HepG2 (cell line): Measurements from ENCODE around the gene COG8. TPM values are rescaled to one million over a fixed set of nuclear protein-coding genes. Genes with fewer than 3 reads are reported as not detected.

Source experiments
- ATAC-seq: fragments of 200-7000 bp; cut with Tn5 transposase; 3 replicates; pipeline ENCODE4 v1.9.1; 2020; ENCODE audit warnings: mild to moderate bottlenecking, moderate library complexity
- BruUV-seq: library from RNA; stranded (reverse); fragments of 400-500 nt; replicated peaks from 2 replicates; lab custom pipeline; 2021; lab: Mats Ljungman, UMichigan
- CTCF ChIA-PET: fragments of 300-600 bp; formaldehyde crosslinking; extraction: SDS; loops from one replicate; lab custom pipeline; 2021; ENCODE audit warnings: low total read pairs, inconsistent platforms, low intra/inter-chr PET ratio; lab: Yijun Ruan, JAX
- POLR2A ChIA-PET: fragments of 350-600 bp; sonication (Branson Sonifier 250); formaldehyde crosslinking; loops from one replicate; lab custom pipeline; 2020; ENCODE audit warnings: antibody characterized with exemption, inconsistent platforms; lab: Yijun Ruan, JAX
- DNase-seq: peaks from one replicate; pipeline ENCODE4 v3.0.0-alpha.2; 2015; ENCODE audit warnings: low spot score
- FAIRE-seq: peaks from 3 replicates; lab custom pipeline; 2011; peaks lifted over from hg19 to GRCh38; lab: Jason Lieb, UNC
- H2AFZ ChIP-seq: one replicate; pipeline ENCODE4 v1.6.1; 2011; ENCODE audit warnings: low read length, inconsistent platforms
- H3K27ac ChIP-seq: fragments of 300-600 bp; 3 replicates; pipeline ENCODE4 v1.8.0; 2011; ENCODE audit warnings: mixed run types, mild to moderate bottlenecking, mixed read lengths, low read length, inconsistent platforms; ENCODE audit not compliant: insufficient read depth; ENCODE audit errors: extremely low read length
- H3K27me3 ChIP-seq, 2 experiments: fragments of 200-600 bp in 1 of 2; 2 replicates in 1 of 2; 3 replicates in 1 of 2; pipeline versions ENCODE4 v1.6.0 to v1.8.0; 2011; ENCODE audit warnings: low read length in 2 of 2, mild to moderate bottlenecking in 2 of 2, moderate library complexity in 2 of 2, inconsistent platforms in 1 of 2; ENCODE audit not compliant: insufficient read depth in 2 of 2, control insufficient read depth in 1 of 2
- H3K36me3 ChIP-seq, 2 experiments: fragments of 200-600 bp in 1 of 2; replicated peaks in 1 of 2; 2 replicates in 1 of 2; 3 replicates in 1 of 2; pipeline versions ENCODE4 v1.5.1 to v1.8.0; 2011; ENCODE audit warnings: low read length in 2 of 2, inconsistent platforms in 1 of 2; ENCODE audit not compliant: insufficient read depth in 2 of 2, control insufficient read depth in 1 of 2
- H3K4me1 ChIP-seq: 2 replicates; pipeline ENCODE4 v1.5.1; 2012; ENCODE audit warnings: low read length, inconsistent platforms; ENCODE audit not compliant: insufficient read depth
- H3K4me2 ChIP-seq: 2 replicates; pipeline ENCODE4 v1.6.0; 2011; ENCODE audit warnings: low read depth, low read length, inconsistent platforms
- H3K4me3 ChIP-seq, 3 experiments: fragments of 200-600 bp in 1 of 3; sonication (generic), shearing (Covaris generic) in 1 of 3; replicated peaks in 1 of 3; 2 replicates each; pipeline ENCODE4 v1.5.1; 2011 to 2016; ENCODE audit warnings: low read length in 3 of 3, inconsistent platforms in 2 of 3, low read depth in 2 of 3, mild to moderate bottlenecking in 2 of 3, control low read depth in 1 of 3, mixed read lengths in 1 of 3; ENCODE audit not compliant: insufficient read depth in 1 of 3
- H3K79me2 ChIP-seq: one replicate; pipeline ENCODE4 v1.6.1; 2011; ENCODE audit warnings: low read length, inconsistent platforms; ENCODE audit not compliant: insufficient read depth
- H3K9ac ChIP-seq: 2 replicates; pipeline ENCODE4 v1.6.0; 2011; ENCODE audit warnings: mild to moderate bottlenecking, low read depth, low read length, inconsistent platforms; ENCODE audit not compliant: insufficient read depth
- H3K9me3 ChIP-seq: 2 replicates; pipeline ENCODE4 v1.5.1; 2012; ENCODE audit warnings: mild to moderate bottlenecking, low read length
- H4K20me1 ChIP-seq: 2 replicates; pipeline ENCODE4 v1.6.0; 2011; ENCODE audit warnings: inconsistent platforms, mild to moderate bottlenecking, low read length, moderate library complexity; ENCODE audit not compliant: insufficient read depth
- CENPT ChIP-seq: sonication (generic); formaldehyde crosslinking; IDR thresholded peaks from 2 replicates; pipeline ENCODE4 v1.8.0; 2022; ENCODE audit warnings: low read depth, mild to moderate bottlenecking, moderate library complexity, missing genetic modification reagents
- ELF3 ChIP-seq: IDR thresholded peaks from 2 replicates; pipeline ENCODE4 v1.6.1; 2016; ENCODE audit warnings: missing genetic modification reagents, missing compliant biosample characterization
- KDM1A ChIP-seq: IDR thresholded peaks from 2 replicates; pipeline ENCODE4 v1.6.1; 2016; ENCODE audit warnings: missing compliant biosample characterization
- KDM4B ChIP-seq: sonication (generic); formaldehyde crosslinking; IDR thresholded peaks from 2 replicates; pipeline ENCODE4 v1.4.0; 2020; ENCODE audit warnings: missing genetic modification reagents
- KMT2B ChIP-seq: IDR thresholded peaks from 2 replicates; pipeline ENCODE4 v1.6.1; 2016; ENCODE audit warnings: missing genetic modification reagents, missing compliant biosample characterization
- POGZ ChIP-seq: sonication (generic); formaldehyde crosslinking; IDR thresholded peaks from 2 replicates; pipeline ENCODE4 v1.4.0; 2020; ENCODE audit warnings: mild to moderate bottlenecking, missing genetic modification reagents
- REST ChIP-seq, 2 experiments: IDR thresholded peaks; 2 replicates each; pipeline ENCODE4 v1.6.1; 2011 to 2012; ENCODE audit warnings: low read length in 2 of 2, borderline replicate concordance in 1 of 2, low read depth in 1 of 2, mild to moderate bottlenecking in 1 of 2, moderate library complexity in 1 of 2
- YEATS4 ChIP-seq: sonication (generic); formaldehyde crosslinking; IDR thresholded peaks from 2 replicates; pipeline ENCODE4 v1.4.0; 2020; ENCODE audit warnings: missing genetic modification reagents, borderline replicate concordance
- ZNF512 ChIP-seq: sonication (generic); formaldehyde crosslinking; IDR thresholded peaks from 2 replicates; pipeline ENCODE4 v1.4.0; 2020; ENCODE audit warnings: mild to moderate bottlenecking, missing genetic modification reagents
- whole genome bisulfite sequencing: methylation state at CpG from one replicate; pipeline ENCODE4 v1.1.6; 2017; ENCODE audit warnings: low lambda C conversion rate; 5-methylcytosine and 5-hydroxymethylcytosine counted together
- in situ Hi-C: cut with HindIII; loops from 2 replicates; pipeline ENCODE4 v1.10.0; 2017; ENCODE audit warnings: low pct_unique_long_range_greater_than_20kb; ENCODE audit not compliant: extremely low pct_ligation_motif_present
- intact Hi-C: fragments of 100-400 bp; cut with micrococcal nuclease; formaldehyde crosslinking; loops from one replicate; pipeline ENCODE4 v1.10.0; 2022; ENCODE audit not compliant: unreplicated experiment
- polyA plus RNA-seq, 8 experiments: library from polyadenylated mRNA; depleted of rRNA in 3 of 8; stranded (reverse) in 7 of 8; unstranded in 1 of 8; fragments of >200 nt; fragmentation: Illumina TruSeq in 4 of 8; extraction: Trizol in 4 of 8; gene quantifications; 2 replicates each; pipeline versions ENCODE4 v1.2.1 to v1.2.3, GENCODE V29; 2011 to 2016; ENCODE audit warnings: low read depth in 4 of 8, missing spikeins in 1 of 8, mixed read lengths in 1 of 8; ENCODE audit not compliant: insufficient read depth in 1 of 8
- total RNA-seq, 5 experiments: library from RNA; depleted of rRNA; stranded (reverse); fragments of >200 nt; fragmentation: Illumina TruSeq; extraction: Trizol; gene quantifications; 2 replicates each; pipeline ENCODE4 v1.2.3, GENCODE V29; 2016; ENCODE audit warnings: low read depth in 1 of 5

COG8 gene
- total and polyA plus RNA-seq, 2 of the 13 experiments (the other 11 are each of a cell fraction or from before 2014, with no cell fraction given): 45.5 to 52.1 TPM

DNA sequence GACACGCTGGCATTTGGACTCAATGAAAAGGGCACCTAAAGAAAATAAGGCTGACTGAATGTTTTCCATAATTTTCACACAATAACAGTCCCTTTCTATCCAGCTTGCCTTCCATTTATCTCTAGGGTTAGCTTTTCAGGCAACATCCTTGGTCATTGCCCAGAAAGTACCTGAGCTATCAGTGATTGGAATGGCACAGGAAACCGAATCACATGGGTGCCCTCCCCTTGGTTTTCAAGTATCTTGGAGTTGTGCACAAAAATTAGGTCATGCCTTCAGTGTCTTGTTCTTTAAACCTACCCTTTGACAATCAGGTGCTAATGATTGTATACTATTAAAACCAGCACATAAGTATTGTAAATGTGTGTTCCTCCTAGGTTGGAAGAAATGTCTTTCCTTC is 31.5 kb downstream of the COG8 start:
- 0 out of 2 replicates have a peak, but pooled peaks cover 4% of the 10 kb centered on the region for H4K20me1 ChIP-seq
- no peak overlapping the region for H3K4me3 ChIP-seq
- no peaks in the 10 kb centered on the region for H3K9me3 ChIP-seq
- BruUV-seq: no TSS peak
- ChIA-PET CTCF (no interaction called here), POLR2A (no interaction called here)
- no peak for DNase-seq
- H3K79me2 ChIP-seq: peaks cover 8% of the 10 kb centered on the region
- TF ChIP-seq KMT2B (CRISPR knock-in tag) (no peak), REST (IDR thresholded peaks at IDR 0.05; ENCODE audit: borderline replicate concordance in 1 of 2, low read depth in 1 of 2, low read length in 2 of 2) (no peak), KDM4B (CRISPR knock-in tag) (no peak), KDM1A (no peak), ELF3 (no peak), YEATS4 (CRISPR knock-in tag) (no peak), ZNF512 (CRISPR knock-in tag) (no peak), POGZ (CRISPR knock-in tag) (no peak), CENPT (CRISPR knock-in tag) (no peak)
- H3K27me3 ChIP-seq: no peaks in the 10 kb centered on the region
- H2AFZ ChIP-seq: no peak overlapping the region
- 80% methylated on average over 2 of the region's 2 CpGs for WGBS
- H3K4me1 ChIP-seq: peaks cover 17% of the 10 kb centered on the region
- intact Hi-C loops: no loop called here
- no peak for FAIRE-seq
- no peak overlapping the region for H3K4me2 ChIP-seq
- no peak overlapping the region for H3K27ac ChIP-seq
- peaks cover 0 to 2% of the 10 kb centered on the region in 2 experiments; a peak in 2 of 5 replicates for H3K36me3 ChIP-seq
- no peak overlapping the region for H3K9ac ChIP-seq
- in situ Hi-C loops: no loop called here
- ATAC-seq: no peak
